MCF 10A (cell line): ENCODE data around the gene CNPY4. TPM values are rescaled to one million over a fixed set of nuclear protein-coding genes. Genes with fewer than 3 reads are reported as not detected.

Experiments
- BruUV-seq: library from RNA; stranded (reverse); fragments of 400-500 nt; replicated peaks from 2 replicates; lab custom pipeline; 2021; lab: Mats Ljungman, UMichigan
- CTCF ChIA-PET: fragments of 300-600 bp; sonication (Branson Sonifier 250); formaldehyde crosslinking; extraction: SDS; loops from one replicate; lab custom pipeline; 2021; ENCODE audit warnings: antibody characterized with exemption, inconsistent platforms; lab: Yijun Ruan, JAX
- POLR2A ChIA-PET: fragments of 300-600, 350-650 bp; sonication (Branson Sonifier 250); formaldehyde crosslinking; extraction: SDS; loops from one replicate; lab custom pipeline; 2020; ENCODE audit warnings: antibody characterized with exemption, inconsistent platforms; lab: Yijun Ruan, JAX
- DNase-seq: peaks from one replicate; pipeline ENCODE4 v3.0.0-alpha.2; 2018; ENCODE audit not compliant: unreplicated experiment
- H3K27ac Mint-ChIP-seq: one replicate; pipeline ENCODE4 v1.8.0; 2022; ENCODE audit warnings: mild to moderate bottlenecking, low read depth, mixed read lengths; ENCODE audit not compliant: unreplicated experiment
- H3K27me3 Mint-ChIP-seq: one replicate; pipeline ENCODE4 v1.8.0; 2022; ENCODE audit warnings: mixed read lengths; ENCODE audit not compliant: insufficient read depth, unreplicated experiment
- H3K36me3 Mint-ChIP-seq: one replicate; pipeline ENCODE4 v1.8.0; 2022; ENCODE audit warnings: mild to moderate bottlenecking, moderate library complexity, mixed read lengths; ENCODE audit not compliant: insufficient read depth, unreplicated experiment
- H3K4me1 Mint-ChIP-seq: one replicate; pipeline ENCODE4 v1.8.0; 2022; ENCODE audit warnings: mixed read lengths; ENCODE audit not compliant: insufficient read depth, unreplicated experiment
- H3K4me3 Mint-ChIP-seq: one replicate; pipeline ENCODE4 v1.8.0; 2022; ENCODE audit warnings: mild to moderate bottlenecking, moderate library complexity, mixed read lengths; ENCODE audit not compliant: unreplicated experiment
- H3K9me3 Mint-ChIP-seq: one replicate; pipeline ENCODE4 v1.8.0; 2022; ENCODE audit warnings: mixed read lengths; ENCODE audit not compliant: unreplicated experiment
- CTCF ChIP-seq: fragments of 200-600 bp; IDR thresholded peaks from one replicate; pipeline ENCODE4 v1.8.0; 2022; ENCODE audit warnings: antibody characterized with exemption, mild to moderate bottlenecking; ENCODE audit not compliant: unreplicated experiment
- intact Hi-C: fragments of 100-400 bp; cut with micrococcal nuclease; formaldehyde crosslinking; loops from 2 replicates; pipeline ENCODE4 v1.14.1; 2022
- total RNA-seq: library from RNA; stranded (reverse); gene quantifications from 2 replicates; pipeline ENCODE4 v1.2.3, GENCODE V29; 2022

Gene CNPY4
- total RNA-seq, 1 experiment from 2014 or later = 2.9 TPM

- Mint-ChIP-seq H3K4me3 (peak overlapping the region; percentile 98), H3K27me3 (no peaks in the 10 kb centered on the region), H3K9me3 (no peaks in the 10 kb centered on the region), H3K36me3 (peaks cover 78% of the 10 kb centered on the region), H3K4me1 (peaks cover 32% of the 10 kb centered on the region), H3K27ac (peak overlapping the region; percentile 99)
- no TSS peak for BruUV-seq
- TF ChIP-seq CTCF = no peak
- peak; percentile 94 for DNase-seq
- CTCF ChIA-PET = interaction anchor here (0.5 to 3.0 kb wide), 3 partner anchors 18 to 178 kb away, joined by 3 to 16 read pairs (median 3); no protein-coding TSS in a partner anchor
- intact Hi-C loops = loop anchor here (1.0 to 2.0 kb wide), 3 partner anchors 11 to 20 kb away; partner anchors contain the start of genes CNPY4, TAF6 and ZNF3
- POLR2A ChIA-PET = interaction anchor here (0.7 to 5.8 kb wide), 20 partner anchors 11 to 595 kb away, joined by 3 to 92 read pairs (median 8); partner anchors contain the start of genes CNPY4, COPS6, LAMTOR4 and MBLAC1
Observed at GRCh38 chr7:100100420-100101015, 18.9 kb upstream of the CNPY4 start.

- TF ChIP-seq CTCF = no peak
- intact Hi-C loops = loop anchor here (1.0 to 2.0 kb wide), 2 partner anchors 18 to 20 kb away; partner anchors contain the start of genes CNPY4, TAF6 and ZNF3
- ChIA-PET POLR2A (interaction anchor here (0.5 to 5.8 kb wide), 28 partner anchors 12 to 1526 kb away, joined by 3 to 92 read pairs (median 6); partner anchors contain the start of genes CNPY4, COPS6, LAMTOR4 and MBLAC1), CTCF (interaction anchor here (0.5 to 3.0 kb wide), 6 partner anchors 16 to 958 kb away, joined by 3 to 16 read pairs (median 3); no protein-coding TSS in a partner anchor)
- Mint-ChIP-seq H3K27me3 (no peaks in the 10 kb centered on the region), H3K4me3 (peak within 1 kb of the TSS; percentile 98), H3K27ac (peak within 1 kb of the TSS; percentile 99), H3K9me3 (no peaks in the 10 kb centered on the region), H3K4me1 (peaks cover 32% of the 10 kb centered on the region), H3K36me3 (peaks cover 75% of the 10 kb centered on the region)
- BruUV-seq = no TSS peak
- DNase-seq = peak; percentile 99
Observed at GRCh38 chr7:100101016-100101862, 18.2 kb upstream of the CNPY4 start, which contains the start of the genes AP4M1 and MCM7. Gene AP4M1, plus strand, starts transcription at chr7:100101643. Its CDS starts 72 bp downstream, at chr7:100101715. Gene MCM7, minus strand, starts transcription at chr7:100101397. Its CDS starts 103 bp downstream, at chr7:100101294.

GRCh38 chr7:100102950-100103840, 16.2 kb upstream of the CNPY4 start:
- no peak for TF ChIP-seq CTCF
- peaks cover 22% of the 10 kb centered on the region for H3K4me1 Mint-ChIP-seq
- H3K27me3 Mint-ChIP-seq = no peaks in the 10 kb centered on the region
- TSS peak; percentile 32 for BruUV-seq
- no peak for DNase-seq
- ChIA-PET CTCF (interaction anchor here (0.7 to 3.0 kb wide), 3 partner anchors 27 to 115 kb away, joined by 3 to 16 read pairs (median 4); no protein-coding TSS in a partner anchor), POLR2A (interaction anchor here (3.4 to 5.8 kb wide), 3 partner anchors 11 to 21 kb away, joined by 45 to 92 read pairs (median 47); partner anchors contain the start of genes COPS6 and MBLAC1)
- H3K36me3 Mint-ChIP-seq = peaks cover 67% of the 10 kb centered on the region
- peak overlapping the region; percentile 39 for H3K27ac Mint-ChIP-seq
- intact Hi-C loops = no loop called here
- peak overlapping the region; percentile 98 for H3K4me3 Mint-ChIP-seq
- H3K9me3 Mint-ChIP-seq = no peaks in the 10 kb centered on the region
